ENCODE data around the gene TRPM2. TPM values are rescaled to one million over a fixed set of nuclear protein-coding genes. Genes with fewer than 3 reads are reported as not detected.

Gene TRPM2
- total RNA-seq, 1 donor from 2014 or later: 12.0 TPM

DNA sequence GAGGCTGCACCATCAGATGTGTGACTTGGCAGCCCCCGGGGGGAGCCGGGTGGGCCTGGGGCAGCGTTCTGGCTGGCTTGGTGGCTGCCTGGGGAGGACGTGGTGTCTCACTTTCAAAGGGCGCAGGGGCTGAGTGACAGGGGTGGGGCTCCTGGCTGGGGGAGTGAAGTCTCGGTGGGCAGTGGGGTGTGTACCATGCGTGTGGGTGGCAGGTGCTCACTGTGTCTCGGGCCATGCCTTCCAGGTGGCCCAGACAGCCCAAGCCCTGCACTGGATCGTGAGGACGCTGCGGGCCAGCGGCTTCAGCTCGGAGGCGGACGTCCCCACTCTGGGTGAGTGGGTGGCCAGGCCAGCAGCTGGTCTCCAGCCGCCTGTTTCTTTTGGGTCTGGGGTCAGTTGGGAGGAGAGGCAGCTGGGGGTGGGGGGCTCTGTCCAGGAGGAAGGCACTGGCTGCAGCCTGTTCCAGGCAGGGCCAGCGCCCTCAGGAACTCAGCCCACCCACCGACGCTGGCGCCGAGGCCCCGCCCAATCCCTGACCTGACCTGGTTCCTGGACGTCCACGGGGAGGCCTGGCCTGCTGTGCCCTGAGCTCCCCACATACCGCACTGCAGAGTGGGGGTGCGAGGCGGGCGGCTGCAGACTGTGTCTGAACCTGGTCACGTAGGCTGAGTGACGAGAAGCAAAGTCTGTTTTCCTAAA lies 71.3 kb downstream of the TRPM2 start:
- peak; percentile 84 for DNase-seq (ENCODE audit: low spot score)

GRCh38 chr21:44425307-44425894 lies 72.0 kb downstream of the TRPM2 start:
- peak; percentile 88 for DNase-seq (ENCODE audit: low spot score)

- peak; percentile 77 for DNase-seq (ENCODE audit: low spot score)
Measured at GRCh38 chr21:44425895-44426662, 72.7 kb downstream of the TRPM2 start.

DNA sequence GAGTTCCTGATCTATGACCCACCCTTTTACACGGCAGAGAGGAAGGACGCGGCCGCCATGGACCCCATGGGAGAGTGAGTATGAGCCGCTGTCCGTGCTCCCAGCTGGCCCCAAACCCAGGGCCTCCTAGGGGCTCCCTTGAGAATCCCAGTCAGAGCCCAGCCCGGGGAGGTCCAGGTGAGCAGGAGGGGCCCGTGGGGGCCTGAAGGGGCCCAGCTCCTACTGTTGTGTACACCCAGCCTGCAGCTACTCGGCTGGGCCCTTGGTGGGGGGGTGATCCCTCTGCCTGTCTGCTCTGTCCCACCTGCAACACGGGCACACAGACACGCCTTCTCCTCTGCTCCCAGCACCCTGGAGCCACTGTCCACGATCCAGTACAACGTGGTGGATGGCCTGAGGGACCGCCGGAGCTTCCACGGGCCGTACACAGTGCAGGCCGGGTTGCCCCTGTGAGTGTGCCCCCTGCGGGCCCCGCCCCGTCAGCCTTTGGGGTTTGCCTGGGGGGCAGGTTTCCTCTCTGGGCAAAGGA lies 73.3 kb downstream of the TRPM2 start:
- DNase-seq (ENCODE audit: low spot score): peak; percentile 85

DNA sequence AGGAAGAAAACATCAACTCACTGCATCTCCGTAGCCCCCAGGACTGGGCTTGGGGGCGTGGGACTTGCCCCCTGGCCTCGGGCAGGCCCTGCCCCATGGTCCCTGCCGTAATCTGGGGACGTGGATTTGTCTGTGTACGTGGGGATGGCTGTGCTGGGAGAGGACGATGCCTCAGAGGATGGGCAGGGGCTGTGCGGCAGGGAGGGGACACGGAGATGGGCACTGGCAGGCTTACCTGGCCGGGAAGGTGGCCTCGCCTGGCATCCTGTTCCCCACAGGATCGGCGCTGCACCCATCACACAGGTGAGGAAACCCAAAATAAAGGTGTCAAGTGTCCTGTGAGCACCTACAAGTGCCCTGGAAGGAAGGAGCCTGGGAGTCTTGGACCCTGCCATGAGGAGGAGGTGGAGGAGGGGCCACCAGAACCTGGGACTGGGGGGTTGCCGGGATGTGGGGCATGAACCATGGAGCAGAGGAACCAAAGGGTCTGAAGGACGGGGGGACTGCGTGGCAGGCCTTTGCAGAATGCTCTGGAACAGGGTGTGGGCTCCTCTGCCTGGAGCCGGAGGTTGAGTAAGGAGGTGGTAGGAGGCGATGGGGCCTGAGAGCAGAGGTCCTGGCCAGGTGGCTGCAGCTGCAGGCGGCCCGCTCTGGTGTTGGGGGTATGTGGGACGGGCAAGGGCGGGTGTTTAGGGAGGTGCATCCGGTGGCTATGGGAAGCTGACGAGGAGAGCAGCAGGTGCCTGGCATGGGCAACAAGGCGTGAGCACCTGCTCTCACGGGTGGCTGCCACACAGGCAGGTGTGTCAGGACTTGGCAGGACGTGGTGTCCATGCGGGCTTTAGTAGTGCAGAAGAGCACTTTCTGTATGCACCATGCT lies 74.1 kb downstream of the TRPM2 start:
- peak; percentile 62 for DNase-seq (ENCODE audit: low spot score)

DNA sequence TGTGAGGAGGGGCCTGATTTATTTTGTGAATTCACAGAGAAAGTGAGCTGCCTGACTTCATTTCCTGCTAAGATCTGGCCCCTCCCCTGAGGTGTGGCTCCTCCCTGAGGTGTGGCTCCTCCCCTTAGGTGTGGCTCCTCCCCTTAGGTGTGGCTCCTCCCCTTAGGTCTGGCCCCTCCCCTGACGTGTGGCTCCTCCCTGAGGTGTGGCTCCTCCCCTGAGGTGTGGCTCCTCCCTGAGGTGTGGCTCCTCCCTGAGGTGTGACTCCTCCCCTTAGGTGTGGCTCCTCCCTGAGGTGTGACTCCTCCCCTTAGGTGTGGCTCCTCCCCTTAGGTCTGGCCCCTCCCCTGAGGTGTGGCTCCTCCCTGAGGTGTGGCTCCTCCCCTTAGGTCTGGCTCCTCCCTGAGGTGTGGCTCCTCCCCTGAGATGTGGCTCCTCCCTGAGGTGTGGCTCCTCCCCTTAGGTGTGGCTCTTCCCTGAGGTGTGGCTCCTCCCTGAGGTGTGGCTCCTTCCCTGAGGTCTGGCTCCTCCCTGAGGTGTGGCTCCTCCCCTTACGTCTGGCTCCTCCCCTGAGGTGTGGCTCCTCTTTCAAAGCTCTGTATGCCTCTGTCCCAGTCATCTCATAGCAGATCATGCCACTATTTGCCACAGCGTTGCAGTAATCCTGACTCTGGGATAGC lies 75.0 kb downstream of the TRPM2 start:
- DNase-seq (ENCODE audit: low spot score): peak; percentile 55

DNA sequence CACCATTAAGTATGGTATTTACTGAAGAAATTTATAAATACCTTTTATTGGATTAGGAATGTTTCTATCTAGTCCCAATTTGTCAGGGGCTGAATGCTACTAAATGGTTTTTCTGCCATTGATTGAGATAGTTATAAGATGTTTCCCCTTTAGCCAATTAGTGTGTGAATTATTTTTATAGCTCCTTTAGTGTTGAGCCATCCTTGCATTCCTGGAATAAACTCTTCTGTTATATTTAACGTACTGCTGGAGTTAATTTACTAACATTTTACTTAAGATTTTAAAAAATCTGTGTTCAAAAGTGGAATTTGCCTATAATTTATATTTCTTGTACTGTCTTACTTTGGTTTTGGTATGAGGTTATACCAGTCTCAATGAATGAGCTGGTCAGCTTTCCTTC lies 76.5 kb downstream of the TRPM2 start:
- no peak for DNase-seq (ENCODE audit: low spot score)

DNA sequence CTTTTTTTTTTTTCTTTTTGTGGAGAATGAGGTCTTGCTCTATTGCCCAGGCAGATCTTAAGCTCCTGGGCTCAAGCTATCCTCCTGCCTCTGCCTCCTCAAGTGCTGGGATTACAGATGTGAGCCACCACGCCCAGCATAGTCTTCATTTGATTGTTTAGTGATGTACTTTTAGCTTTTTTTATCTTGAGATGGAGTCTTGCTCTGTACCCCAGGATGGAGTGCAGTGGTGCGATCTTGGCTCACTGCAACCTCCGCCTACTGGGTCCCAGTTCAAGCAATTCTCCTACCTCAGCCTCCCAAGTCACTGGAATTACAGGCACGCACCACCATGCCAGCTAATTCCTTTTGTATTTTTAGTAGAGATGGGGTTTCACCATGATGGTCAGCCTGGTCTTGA lies 77.9 kb downstream of the TRPM2 start:
- peak; percentile 53 for DNase-seq (ENCODE audit: low spot score)

GRCh38 chr21:44432841-44433790 lies 79.7 kb downstream of the TRPM2 start:
- DNase-seq (ENCODE audit: low spot score): peak; percentile 79

DNA sequence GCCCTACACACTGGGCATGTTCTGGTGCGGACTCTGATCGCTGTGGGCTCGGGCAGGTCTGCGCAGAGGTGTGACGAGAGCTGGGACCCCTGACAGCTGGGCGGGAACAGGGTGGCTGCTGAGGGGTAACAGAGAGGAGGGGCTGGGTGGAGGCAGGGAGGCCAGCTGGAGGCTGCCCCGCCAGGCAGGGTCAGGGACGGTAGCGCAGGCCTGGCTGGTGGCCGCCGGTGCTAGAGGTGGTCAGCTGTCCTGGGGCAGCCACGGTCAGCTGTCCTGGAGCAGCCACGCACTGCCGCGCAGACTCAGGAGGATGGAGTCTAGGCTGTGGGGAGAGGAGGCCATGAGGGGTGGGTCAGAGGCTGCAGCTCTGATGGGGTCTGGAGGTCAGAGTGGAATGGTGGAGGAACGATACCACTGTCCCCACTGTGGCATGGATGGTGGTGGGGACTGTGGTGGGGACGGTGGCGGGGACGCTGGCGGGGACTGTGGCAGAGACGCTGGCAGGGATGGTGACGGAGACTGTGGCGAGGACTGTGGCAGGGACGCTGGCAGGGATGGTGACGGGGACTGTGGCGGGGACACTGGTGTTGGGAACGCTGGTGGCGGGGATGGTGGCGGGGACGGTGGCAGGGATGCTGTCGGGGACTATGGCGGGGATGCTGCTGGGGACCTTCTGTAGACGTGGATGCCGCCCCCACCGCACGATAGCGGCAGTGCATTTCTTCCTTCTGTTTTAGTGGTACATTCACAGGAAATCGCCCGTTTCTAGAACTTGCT lies 80.6 kb downstream of the TRPM2 start:
- peak; percentile 87 for DNase-seq (ENCODE audit: low spot score)

- DNase-seq (ENCODE audit: low spot score): no peak
Measured at GRCh38 chr21:44434568-44434925, 81.1 kb downstream of the TRPM2 start.

DNA sequence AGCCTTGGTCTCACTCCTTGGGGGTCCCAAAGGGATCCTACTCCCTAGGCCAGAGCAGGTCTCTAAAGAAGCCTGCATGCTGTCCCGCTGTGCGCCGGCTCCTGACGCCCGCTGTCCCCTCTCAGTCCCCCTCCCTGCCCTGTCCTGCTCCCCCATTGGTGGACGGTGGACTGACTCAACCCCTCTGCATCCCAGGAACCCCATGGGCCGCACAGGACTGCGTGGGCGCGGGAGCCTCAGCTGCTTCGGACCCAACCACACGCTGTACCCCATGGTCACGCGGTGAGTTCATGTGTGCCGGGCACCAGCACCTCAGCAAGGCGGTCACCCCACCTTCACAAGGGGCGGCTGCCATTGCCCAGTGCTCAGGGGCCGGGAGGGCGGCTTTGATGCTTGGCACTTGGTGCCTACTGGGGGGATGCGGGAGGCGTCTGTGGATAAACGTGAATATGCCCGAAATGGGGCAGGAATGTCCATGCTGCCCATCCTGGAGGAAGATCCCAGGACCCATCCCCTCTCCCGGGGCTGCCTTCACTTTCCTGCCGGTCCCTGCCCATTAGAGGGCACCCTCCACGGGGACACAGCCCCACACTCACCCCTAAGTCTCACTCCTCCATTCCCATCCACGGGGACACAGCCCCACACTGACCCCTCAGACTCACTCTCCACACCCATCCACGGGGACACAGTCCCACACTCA lies 81.7 kb downstream of the TRPM2 start:
- peak; percentile 74 for DNase-seq (ENCODE audit: low spot score)

GRCh38 chr21:44436111-44436611 lies 82.7 kb downstream of the TRPM2 start:
- peak; percentile 83 for DNase-seq (ENCODE audit: low spot score)

GRCh38 chr21:44436958-44437357 lies 83.5 kb downstream of the TRPM2 start:
- DNase-seq (ENCODE audit: low spot score): peak; percentile 49

GRCh38 chr21:44437371-44437695 lies 83.9 kb downstream of the TRPM2 start:
- no peak for DNase-seq (ENCODE audit: low spot score)

GRCh38 chr21:44437696-44438431 lies 84.4 kb downstream of the TRPM2 start:
- no peak for DNase-seq (ENCODE audit: low spot score)

- DNase-seq (ENCODE audit: low spot score): no peak
Measured at GRCh38 chr21:44438531-44439210, 85.2 kb downstream of the TRPM2 start.

All from mesenteric fat pad (tissue), 1 donor.